ENCODE results near the gene FZD8.

Gene FZD8

GRCh38 chr10:35606430-35606829 is 35.7 kb downstream of the FZD8 start:
- no peak for DNase-seq (ENCODE audit: low spot score)

GRCh38 chr10:35605191-35605590 is 36.9 kb downstream of the FZD8 start, which contains the start of gene GJD4:
Gene GJD4, plus strand, starts transcription at chr10:35605341. Its CDS starts 227 bp downstream, at chr10:35605568.
- DNase-seq (ENCODE audit: low spot score): no peak

DNA sequence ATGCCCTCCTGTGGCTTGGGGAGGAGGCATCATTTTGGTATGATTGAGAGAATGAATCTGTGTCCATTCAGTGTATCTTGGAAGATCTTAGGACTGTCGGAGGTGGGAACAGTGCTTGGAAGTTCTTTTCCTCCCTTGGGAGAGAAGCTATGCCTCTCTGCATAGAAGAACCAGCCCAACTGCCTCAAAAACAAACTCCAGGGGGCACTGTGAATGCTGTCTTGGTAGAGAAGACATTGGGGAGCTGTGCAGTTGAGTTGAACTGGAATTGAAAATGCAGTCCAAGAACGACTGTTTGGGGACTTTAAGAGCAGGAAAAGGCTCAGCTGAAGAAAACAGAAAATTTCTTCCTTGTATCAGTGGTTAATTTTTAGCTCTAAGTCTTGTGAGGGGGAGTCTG is 41.9 kb downstream of the FZD8 start:
- DNase-seq (ENCODE audit: low spot score): no peak

- no peak for DNase-seq (ENCODE audit: low spot score)
Measured at GRCh38 chr10:35598379-35598778, 43.7 kb downstream of the FZD8 start.

DNA sequence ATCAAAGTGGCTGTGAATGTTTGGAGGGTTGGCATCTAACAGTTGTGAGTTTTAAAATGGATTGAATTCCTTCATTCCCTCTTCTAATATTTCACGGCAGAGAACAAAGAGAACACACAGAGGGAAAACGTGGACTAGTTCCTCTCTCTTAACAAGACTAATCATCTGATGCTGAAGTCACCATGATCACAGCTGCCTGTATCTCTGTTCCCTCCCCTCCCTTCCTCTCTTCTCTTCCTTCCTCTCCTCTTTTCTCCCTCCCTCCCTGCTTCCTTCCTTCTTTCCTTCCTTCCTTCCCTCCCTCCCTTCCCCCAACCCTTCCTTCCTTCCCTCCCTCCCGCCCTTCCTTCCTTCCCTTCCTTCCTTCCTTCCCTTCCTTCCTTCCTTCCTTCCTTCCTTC is 47.0 kb downstream of the FZD8 start:
- DNase-seq (ENCODE audit: low spot score): no peak

DNA sequence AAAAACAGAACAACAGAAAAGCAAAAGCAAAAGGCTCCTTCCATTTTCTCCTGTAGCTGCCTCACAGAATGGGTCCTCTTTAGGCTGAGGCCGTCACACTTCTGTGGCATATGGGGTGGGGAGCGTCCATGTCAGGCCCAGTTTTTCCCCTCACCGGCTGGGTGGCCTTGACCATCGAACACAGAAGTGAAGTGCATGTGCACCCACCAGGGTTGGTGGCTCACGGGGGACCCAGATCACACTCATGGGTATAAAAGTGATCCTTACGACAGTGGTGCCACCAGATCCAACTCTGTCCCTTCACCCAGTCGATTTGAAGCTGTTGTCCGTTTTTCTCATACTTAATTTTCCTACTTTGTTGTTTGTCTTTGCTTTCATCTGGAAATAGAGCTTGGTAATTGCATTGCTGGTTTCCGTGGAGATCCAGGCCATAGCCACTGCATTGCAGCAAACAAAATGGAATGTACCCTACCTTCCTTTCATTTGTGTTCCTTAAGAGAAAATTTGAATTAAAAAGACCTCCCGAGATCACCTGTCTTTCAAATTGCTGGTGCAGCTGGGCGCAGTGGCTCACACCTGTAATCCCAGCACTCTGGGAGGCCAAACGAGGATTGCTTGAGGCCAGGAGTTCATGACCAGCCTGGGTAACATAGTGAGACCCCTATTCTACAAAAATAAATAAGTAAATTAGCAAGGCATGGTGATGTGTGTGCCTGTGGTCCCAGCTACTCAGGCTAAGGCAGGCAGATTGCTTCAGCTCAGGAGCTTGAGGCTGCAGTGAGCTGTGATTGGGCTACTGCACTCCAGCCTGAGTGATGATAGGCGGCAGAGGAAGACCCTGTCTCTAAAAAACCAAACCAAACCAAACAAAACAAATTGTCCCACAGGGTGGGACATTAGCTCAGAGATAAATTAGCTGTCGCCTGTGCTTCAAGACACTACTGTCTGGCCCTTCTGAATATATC is 47.7 kb downstream of the FZD8 start:
- DNase-seq (ENCODE audit: low spot score): no peak

- DNase-seq (ENCODE audit: low spot score): no peak
Measured at GRCh38 chr10:35592441-35592840, 49.7 kb downstream of the FZD8 start.

DNA sequence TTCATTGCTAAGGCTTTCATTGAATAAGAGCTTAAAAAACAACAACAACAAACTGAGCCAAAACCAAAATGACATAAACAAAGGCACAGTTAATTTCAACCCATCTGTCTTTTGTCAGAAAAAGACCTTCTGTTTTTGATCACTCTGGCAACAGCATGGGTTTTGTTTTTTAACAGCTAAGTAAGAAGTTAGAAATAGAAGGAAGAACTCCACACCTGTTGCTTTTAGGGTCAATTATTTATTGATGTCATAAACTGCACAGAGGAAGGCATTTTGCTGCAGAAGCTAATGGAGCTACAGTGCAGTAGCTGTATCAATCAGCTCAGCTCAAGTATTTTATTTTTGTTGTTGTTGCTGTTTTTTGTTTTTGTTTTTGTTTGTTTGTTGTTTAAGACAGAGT is 53.3 kb downstream of the FZD8 start:
- DNase-seq (ENCODE audit: low spot score): no peak

Measured in D341Med (cell line).